Caco-2 (cell line): ENCODE measurements around the gene ACRBP. TPM values are rescaled to one million over a fixed set of nuclear protein-coding genes. Genes with fewer than 3 reads are reported as not detected.

Experiments used
- BruUV-seq: library from RNA; stranded (reverse); fragments of 400-500 nt; replicated peaks from 2 replicates; lab custom pipeline; 2021; lab: Mats Ljungman, UMichigan
- CTCF ChIA-PET: fragments of 300-600 bp; sonication (Branson Sonifier 250); formaldehyde crosslinking; loops from one replicate; lab custom pipeline; 2022; ENCODE audit warnings: antibody characterized with exemption; lab: Charles Lee
- POLR2A ChIA-PET: fragments of 300-600 bp; sonication (Branson Sonifier 250); formaldehyde crosslinking; loops from one replicate; lab custom pipeline; 2022; ENCODE audit warnings: antibody characterized with exemption; lab: Charles Lee
- DNase-seq, 2 experiments: peaks; one replicate each; pipeline versions ENCODE4 v3.0.0 to v3.0.0-alpha.2; 2020 to 2022
- H3K27me3 ChIP-seq: replicated peaks from 2 replicates; pipeline ENCODE4 v1.6.0; 2011; ENCODE audit warnings: low read length; ENCODE audit not compliant: control insufficient read depth, insufficient read depth
- H3K36me3 ChIP-seq: 2 replicates; pipeline ENCODE4 v1.5.1; 2011; ENCODE audit warnings: low read length; ENCODE audit not compliant: control insufficient read depth, insufficient read depth
- H3K4me1 ChIP-seq: fragments of 250-450 bp; sonication (Bioruptor Pico); 2 replicates; pipeline ENCODE4 v1.5.1; 2020; ENCODE audit warnings: mild to moderate bottlenecking
- H3K4me3 ChIP-seq: 2 replicates; pipeline ENCODE4 v1.5.1; 2011; ENCODE audit warnings: low read depth, mild to moderate bottlenecking, control low read depth, low read length
- H3K9me3 ChIP-seq: fragments of 250-450 bp; sonication (Bioruptor Pico); 2 replicates; pipeline ENCODE4 v1.5.1; 2020; ENCODE audit warnings: mild to moderate bottlenecking, moderate library complexity
- H3K27ac Mint-ChIP-seq: one replicate; pipeline ENCODE4 v1.8.0; 2022; ENCODE audit warnings: mixed read lengths; ENCODE audit not compliant: unreplicated experiment
- H3K27me3 Mint-ChIP-seq: one replicate; pipeline ENCODE4 v1.8.0; 2022; ENCODE audit warnings: mixed read lengths; ENCODE audit not compliant: insufficient read depth, unreplicated experiment
- H3K36me3 Mint-ChIP-seq: one replicate; pipeline ENCODE4 v1.8.0; 2022; ENCODE audit warnings: mild to moderate bottlenecking, mixed read lengths; ENCODE audit not compliant: insufficient read depth, unreplicated experiment
- H3K4me1 Mint-ChIP-seq: one replicate; pipeline ENCODE4 v1.8.0; 2022; ENCODE audit warnings: low read depth, mixed read lengths; ENCODE audit not compliant: unreplicated experiment
- H3K4me3 Mint-ChIP-seq: one replicate; pipeline ENCODE4 v1.8.0; 2022; ENCODE audit warnings: mild to moderate bottlenecking, moderate library complexity, mixed read lengths; ENCODE audit not compliant: unreplicated experiment
- H3K9me3 Mint-ChIP-seq: one replicate; pipeline ENCODE4 v1.8.0; 2022; ENCODE audit warnings: mixed read lengths; ENCODE audit not compliant: unreplicated experiment
- CTCF ChIP-seq, 2 experiments: fragments of 200-600 bp in 1 of 2; IDR thresholded peaks; 1 replicate in 1 of 2; 2 replicates in 1 of 2; pipeline versions ENCODE4 v1.5.1 to v1.8.0; 2011 to 2022; ENCODE audit warnings: antibody characterized with exemption in 1 of 2, control low read depth in 1 of 2, inconsistent platforms in 1 of 2, low read depth in 1 of 2, low read length in 1 of 2, mild to moderate bottlenecking in 1 of 2, moderate library complexity in 1 of 2; ENCODE audit not compliant: insufficient read depth in 1 of 2, severe bottlenecking in 1 of 2, unreplicated experiment in 1 of 2
- intact Hi-C: fragments of 100-400 bp; cut with micrococcal nuclease; formaldehyde crosslinking; loops from one replicate; pipeline ENCODE4 v1.10.0; 2022; ENCODE audit not compliant: unreplicated experiment
- total RNA-seq: library from RNA; stranded (reverse); gene quantifications from 2 replicates; pipeline ENCODE4 v1.2.3, GENCODE V29; 2022

ACRBP gene
- total RNA-seq, 1 experiment from 2014 or later: 0.73 TPM

- H3K36me3 ChIP-seq: no peaks in the 10 kb centered on the region
- H3K9me3 Mint-ChIP-seq: no peaks in the 10 kb centered on the region
- H3K4me1 Mint-ChIP-seq: peaks cover 12% of the 10 kb centered on the region
- no peak for DNase-seq
- no peak for TF ChIP-seq CTCF (IDR thresholded peaks at IDR 0.05; ENCODE audit: insufficient read depth in 1 of 2, low read depth in 1 of 2, low read length in 1 of 2, severe bottlenecking in 1 of 2, unreplicated experiment in 1 of 2)
- no peaks in the 10 kb centered on the region for H3K27me3 ChIP-seq
- ChIA-PET CTCF (interaction anchor here (0.6 kb wide), 1 partner anchor 181 kb away, joined by 3 read pairs; no protein-coding TSS in a partner anchor), POLR2A (no interaction called here)
- no TSS peak for BruUV-seq
- H3K27me3 Mint-ChIP-seq: peaks cover 2% of the 10 kb centered on the region
- peaks cover 10% of the 10 kb centered on the region for H3K4me1 ChIP-seq
- no peak overlapping the region for H3K27ac Mint-ChIP-seq
- H3K36me3 Mint-ChIP-seq: no peaks in the 10 kb centered on the region
- intact Hi-C loops: no loop called here
- no peaks in the 10 kb centered on the region for H3K9me3 ChIP-seq
- H3K4me3 Mint-ChIP-seq: no peak overlapping the region
- H3K4me3 ChIP-seq: no peak overlapping the region
Measured at GRCh38 chr12:6630736-6631135, 16.5 kb downstream of the ACRBP start.

- Mint-ChIP-seq H3K36me3 (no peaks in the 10 kb centered on the region), H3K27me3 (peaks cover 2% of the 10 kb centered on the region), H3K4me3 (no peak overlapping the region), H3K27ac (no peak overlapping the region), H3K4me1 (peaks cover 7% of the 10 kb centered on the region), H3K9me3 (no peaks in the 10 kb centered on the region)
- no peaks in the 10 kb centered on the region for H3K9me3 ChIP-seq
- BruUV-seq: no TSS peak
- intact Hi-C loops: no loop called here
- H3K36me3 ChIP-seq: no peaks in the 10 kb centered on the region
- CTCF ChIA-PET: interaction anchor here (0.5 to 0.6 kb wide), 3 partner anchors 64 to 346 kb away, joined by 3 to 5 read pairs (median 3); no protein-coding TSS in a partner anchor
- no peak for DNase-seq
- no peak for TF ChIP-seq CTCF (IDR thresholded peaks at IDR 0.05; ENCODE audit: insufficient read depth in 1 of 2, low read depth in 1 of 2, low read length in 1 of 2, severe bottlenecking in 1 of 2, unreplicated experiment in 1 of 2)
- POLR2A ChIA-PET: interaction anchor here (0.6 kb wide), 1 partner anchor 59 kb away, joined by 10 read pairs; no protein-coding TSS in a partner anchor
- H3K4me3 ChIP-seq: no peak overlapping the region
- H3K4me1 ChIP-seq: peaks cover 6% of the 10 kb centered on the region
- H3K27me3 ChIP-seq: no peaks in the 10 kb centered on the region
Measured at GRCh38 chr12:6627616-6628015, 19.6 kb downstream of the ACRBP start.

GRCh38 chr12:6626654-6627283, 20.5 kb downstream of the ACRBP start:
- Histone ChIP-seq H3K4me3 (no peak overlapping the region), H3K36me3 (no peaks in the 10 kb centered on the region), H3K4me1 (no peaks in the 10 kb centered on the region), H3K27me3 (no peaks in the 10 kb centered on the region), H3K9me3 (no peaks in the 10 kb centered on the region)
- no TSS peak for BruUV-seq
- intact Hi-C loops: no loop called here
- no peak for TF ChIP-seq CTCF (IDR thresholded peaks at IDR 0.05; ENCODE audit: insufficient read depth in 1 of 2, low read depth in 1 of 2, low read length in 1 of 2, severe bottlenecking in 1 of 2, unreplicated experiment in 1 of 2)
- Mint-ChIP-seq H3K36me3 (no peaks in the 10 kb centered on the region), H3K27ac (no peak overlapping the region), H3K9me3 (no peaks in the 10 kb centered on the region), H3K4me1 (no peaks in the 10 kb centered on the region), H3K4me3 (no peak overlapping the region), H3K27me3 (peaks cover 2% of the 10 kb centered on the region)
- no peak for DNase-seq
- CTCF ChIA-PET: no interaction called here
- POLR2A ChIA-PET: no interaction called here
